SK-N-DZ (cell line): ENCODE data around the gene PVALEF.
"Not testable (repeated sequence)": the region's sequence is repeated elsewhere in the genome, so short reads cannot be mapped to it uniquely, and the experiment has no call there.

Experiments used
- DNase-seq: peaks from one replicate; pipeline ENCODE4 v3.0.0-alpha.2; 2015; ENCODE audit warnings: low spot score

The PVALEF gene

DNA sequence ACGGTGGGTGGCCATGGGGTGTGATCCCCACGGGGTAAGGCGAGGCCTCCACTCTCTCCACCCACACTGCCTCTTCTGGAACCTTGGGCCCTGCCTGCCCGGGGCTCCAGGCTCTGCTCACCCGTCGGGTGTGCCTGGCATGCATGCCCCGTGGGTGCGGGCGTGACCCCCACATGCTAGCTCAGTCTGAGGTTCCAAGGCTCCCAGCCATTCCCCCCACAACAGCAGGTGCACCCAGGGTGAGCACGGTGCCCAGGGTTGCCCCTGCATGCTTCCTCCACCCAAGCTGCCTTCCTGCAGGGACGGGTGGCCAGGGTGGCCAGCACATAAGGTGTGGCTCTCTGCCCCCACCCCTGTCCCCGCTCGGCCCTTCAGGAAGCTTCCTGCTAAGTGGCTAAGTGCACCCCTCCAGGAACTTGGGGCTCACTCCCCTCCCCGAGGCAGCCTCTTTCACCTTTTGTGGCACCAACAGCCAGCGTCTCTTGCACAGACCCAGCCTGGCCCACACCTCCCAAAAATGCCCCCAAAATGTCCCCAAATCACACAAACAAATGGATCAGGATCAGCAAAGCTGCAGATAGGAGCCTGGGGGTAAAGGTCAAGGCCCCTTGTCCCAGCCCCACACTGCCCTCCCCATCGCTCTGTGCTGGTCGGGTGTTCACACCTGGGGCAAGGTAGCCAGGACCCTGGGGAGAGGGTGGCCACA is 21.4 kb upstream of the PVALEF start:
- DNase-seq = no peak

DNA sequence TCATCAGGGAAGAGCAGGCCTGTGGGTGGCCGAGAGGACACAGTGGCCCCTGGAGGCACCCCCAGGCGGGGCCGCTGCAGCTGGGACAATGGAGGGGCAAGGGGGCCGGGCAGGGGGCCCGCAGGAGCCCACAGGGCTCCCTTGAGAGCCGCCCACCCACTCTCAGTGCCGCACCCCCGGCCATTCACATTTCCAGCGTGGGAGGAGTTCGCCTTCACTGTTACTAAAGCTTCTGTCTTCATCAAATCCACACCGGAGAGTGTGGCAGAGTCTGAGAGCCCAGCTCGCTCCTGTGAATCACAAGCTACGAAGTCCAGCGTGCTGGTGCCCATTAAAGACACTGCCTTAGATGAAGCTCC is 20.9 kb upstream of the PVALEF start:
- no peak for DNase-seq

DNA sequence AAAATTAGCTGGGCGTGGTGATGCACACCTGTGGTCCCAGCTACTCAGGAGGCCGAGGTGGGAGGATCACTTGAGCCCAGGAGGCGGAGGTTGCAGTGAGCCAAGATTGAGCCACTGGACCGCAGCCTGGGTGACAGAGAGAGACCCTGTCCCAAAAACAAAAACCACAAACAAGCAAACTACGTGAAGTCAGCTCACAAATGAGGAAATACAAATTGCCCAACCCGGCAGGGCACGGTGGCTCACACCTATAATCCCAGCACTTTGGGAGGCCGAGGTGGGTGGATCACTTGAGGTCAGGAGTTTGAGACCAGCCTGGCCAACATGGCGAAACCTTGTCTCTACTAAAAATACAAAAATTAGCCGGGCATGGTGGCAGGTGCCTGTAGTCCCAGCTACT is 19.1 kb upstream of the PVALEF start:
- DNase-seq = not testable (repeated sequence)

DNA sequence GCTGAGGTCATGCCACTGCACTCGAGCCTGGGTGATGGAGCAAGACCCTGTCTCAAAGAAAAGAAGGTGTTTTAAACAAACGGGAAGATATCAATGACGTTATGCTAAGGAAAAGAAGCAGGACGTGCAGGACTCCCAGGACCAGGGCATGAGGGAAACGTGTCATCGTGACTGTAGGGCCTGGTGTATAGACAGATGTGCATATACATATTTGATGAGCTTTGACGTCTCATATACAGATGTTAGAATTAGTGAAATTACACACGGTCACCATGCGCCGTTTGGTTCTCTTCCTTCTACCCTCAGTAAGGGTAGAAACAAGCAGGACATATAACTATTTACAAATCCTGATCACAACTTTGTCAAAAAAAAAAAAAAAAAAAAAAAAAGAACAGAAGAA is 17.6 kb upstream of the PVALEF start:
- DNase-seq = no peak

DNA sequence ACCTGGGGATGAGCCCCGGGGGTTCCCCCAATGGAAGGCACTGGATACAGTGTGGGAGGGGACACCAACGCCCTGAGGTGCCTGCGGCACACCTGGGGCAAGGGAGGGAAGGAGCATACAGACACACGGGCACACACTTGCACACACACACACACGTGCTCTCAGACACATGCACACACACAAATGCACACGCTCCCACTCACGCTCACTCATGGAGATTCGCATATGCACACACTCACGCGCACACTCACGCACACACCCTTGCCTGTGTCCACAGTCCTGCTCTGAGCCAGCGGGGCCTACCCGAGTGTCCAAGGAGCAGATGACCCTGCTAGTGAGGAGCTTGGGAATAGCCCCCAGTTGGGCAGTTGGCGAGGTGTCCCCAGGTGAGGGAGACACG is 16.7 kb upstream of the PVALEF start:
- no peak for DNase-seq

DNA sequence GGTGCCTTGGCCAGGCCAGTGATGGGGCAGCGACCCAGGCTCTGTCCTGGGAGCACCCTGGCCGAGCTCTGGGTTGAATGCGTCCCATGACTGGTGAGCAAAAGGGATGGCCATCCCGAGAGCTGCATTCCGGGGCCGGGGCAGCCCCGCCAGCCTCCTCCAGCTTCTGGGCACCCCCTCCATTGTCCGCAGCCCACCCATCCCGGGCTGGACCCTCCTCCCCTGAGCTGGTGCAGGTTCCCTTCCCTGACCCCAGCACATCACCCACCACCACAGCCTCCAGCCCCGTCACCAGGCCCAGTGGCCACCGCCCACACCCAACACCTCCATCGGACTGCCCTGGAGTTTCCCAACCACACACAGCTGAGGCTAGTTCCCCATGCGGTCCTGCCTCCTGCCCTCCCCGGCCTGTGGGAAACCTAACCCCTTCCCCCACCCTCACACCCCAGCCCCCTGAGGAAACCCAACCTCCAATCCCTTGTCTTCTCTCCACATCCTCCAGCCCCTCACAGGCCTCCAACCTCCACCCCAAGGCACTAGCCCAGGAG is 16.2 kb upstream of the PVALEF start:
- no peak for DNase-seq

DNA sequence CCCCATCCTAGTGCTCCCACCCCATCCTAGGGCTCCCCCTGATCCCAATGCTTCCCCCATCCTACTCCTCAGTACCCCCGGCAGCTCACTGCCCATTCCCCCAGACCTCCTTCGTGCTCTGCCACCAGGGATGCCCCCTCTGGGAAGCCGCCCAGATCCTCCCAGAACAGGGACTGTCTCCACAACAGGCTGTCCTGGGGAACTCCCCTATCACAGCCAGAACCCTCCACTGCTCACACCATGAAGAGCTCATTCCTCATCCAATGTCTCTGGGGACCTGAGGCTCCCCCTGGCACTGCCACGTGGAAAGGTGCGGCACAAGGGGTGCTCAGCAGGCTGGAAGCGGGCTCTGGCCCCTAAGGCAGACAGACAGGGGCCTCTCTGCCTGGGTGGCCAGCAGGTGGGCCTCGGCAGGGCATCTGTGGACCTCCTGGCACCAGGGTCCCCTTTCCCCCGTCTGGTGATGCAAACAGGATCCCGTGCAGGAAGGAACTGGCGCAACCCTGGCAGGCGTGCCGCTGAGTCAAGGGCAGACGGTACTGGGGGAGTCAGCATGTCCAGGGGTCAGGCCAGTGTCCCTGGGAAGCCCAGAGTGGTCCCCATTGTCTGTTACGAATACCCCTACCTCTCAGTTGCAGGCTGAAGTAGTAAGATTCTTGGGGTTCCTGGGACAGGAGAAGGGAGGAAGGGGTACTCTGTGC is 14.8 kb upstream of the PVALEF start:
- DNase-seq = no peak

DNA sequence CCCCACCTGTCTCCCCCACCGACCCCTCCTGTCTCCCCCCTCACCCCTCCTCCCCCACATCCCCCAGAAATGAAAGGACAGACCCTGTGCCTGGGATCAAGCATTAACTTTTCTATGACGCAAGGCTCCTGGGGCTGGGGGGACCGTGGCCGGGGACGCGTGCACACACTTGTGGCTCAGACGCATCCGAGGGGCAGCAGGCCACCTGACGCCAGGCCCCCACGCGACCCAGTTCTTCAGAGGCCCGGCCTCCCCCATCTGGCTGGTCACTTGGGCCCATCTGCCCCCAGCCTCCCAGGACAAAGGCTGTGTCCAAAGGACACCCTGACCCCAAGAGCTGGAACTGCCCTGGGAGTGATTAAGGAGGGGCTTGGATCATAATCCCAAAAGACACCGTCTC is 14.0 kb upstream of the PVALEF start:
- DNase-seq = no peak

DNA sequence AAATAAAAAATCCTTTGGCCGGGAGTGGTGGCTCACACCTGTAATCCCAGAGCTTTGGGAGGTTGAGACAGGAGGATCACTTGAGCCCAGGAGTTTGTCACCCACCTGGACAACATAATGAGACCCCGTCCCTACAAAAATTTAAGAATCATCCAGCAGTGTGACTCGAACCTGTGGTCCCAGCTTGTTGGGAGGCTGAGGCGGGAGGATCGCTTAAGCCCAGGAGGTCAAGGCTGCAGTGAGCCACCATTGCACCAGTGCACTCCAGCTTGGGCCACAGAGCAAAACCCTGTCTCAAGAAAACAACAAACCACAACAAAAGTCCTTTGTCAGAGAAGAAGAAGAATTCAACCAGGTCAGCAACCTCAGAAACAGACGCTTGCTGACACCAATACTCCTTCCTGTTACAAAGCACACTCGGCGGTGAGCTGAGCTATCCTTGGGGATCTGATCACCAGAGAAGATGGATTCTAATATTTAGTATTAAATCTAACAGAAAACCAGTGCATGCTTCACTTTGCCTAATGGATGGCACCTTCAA is 12.9 kb upstream of the PVALEF start:
- DNase-seq = no peak

DNA sequence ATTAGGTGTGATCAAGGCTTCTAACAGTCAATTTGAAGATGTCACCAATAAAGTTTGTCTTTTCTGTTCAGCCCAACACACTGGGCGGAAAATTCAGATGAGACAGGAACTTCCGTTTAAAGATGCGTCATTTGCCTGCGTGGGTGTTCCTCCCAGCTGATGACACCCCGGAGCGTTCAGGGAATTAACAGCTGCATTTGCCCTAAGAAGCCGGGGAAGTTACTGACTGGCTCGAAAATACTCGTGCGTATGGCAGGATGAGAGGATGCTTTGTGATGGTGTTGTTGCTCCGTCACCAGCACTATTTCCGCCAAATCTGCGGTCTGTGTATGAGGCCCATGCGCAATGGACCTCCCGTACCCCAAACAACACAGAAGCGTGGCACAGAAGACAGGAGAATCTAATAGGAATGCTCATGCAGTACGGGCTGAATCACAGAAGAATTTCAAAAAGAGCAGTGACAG is 11.9 kb upstream of the PVALEF start:
- no peak for DNase-seq

DNA sequence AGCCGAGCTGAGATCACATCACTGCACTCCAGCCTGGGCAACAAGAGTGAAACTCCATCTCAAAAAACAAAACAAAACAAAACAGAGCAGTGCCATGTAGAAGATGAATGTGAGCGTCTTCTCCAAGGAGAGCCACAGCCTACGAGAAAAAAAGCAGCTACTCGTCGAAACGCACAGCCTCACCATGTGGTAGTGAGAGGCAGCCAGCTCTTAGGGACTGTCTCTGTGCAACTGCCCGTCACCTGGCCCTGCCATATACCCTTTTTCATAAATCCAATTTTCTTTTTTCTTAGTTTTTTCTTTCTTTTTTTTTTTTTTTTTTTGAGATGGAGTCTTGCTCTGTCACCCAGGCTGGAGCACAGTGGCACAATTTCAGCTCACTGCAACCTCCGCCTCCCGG is 11.3 kb upstream of the PVALEF start:
- DNase-seq = not testable (repeated sequence)

DNA sequence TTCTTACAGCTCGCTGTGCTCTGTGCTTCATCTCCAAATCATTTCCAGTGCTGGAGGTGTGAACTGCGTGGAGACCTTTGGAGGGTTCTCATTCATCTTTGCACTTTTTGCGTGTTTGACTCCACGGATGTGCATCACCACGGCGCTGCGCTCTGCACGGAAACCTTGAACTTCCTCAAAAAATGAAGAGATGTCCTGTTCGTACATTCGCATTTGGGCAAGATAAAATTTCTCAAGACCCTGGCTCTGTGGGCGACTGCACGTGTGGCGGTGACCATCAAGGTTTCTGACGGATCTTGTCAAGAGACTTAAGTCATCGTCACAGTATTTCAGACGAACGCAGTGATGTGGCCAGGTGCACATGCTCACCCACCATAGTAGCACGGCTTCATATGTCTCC is 10.3 kb upstream of the PVALEF start:
- DNase-seq = no peak

DNA sequence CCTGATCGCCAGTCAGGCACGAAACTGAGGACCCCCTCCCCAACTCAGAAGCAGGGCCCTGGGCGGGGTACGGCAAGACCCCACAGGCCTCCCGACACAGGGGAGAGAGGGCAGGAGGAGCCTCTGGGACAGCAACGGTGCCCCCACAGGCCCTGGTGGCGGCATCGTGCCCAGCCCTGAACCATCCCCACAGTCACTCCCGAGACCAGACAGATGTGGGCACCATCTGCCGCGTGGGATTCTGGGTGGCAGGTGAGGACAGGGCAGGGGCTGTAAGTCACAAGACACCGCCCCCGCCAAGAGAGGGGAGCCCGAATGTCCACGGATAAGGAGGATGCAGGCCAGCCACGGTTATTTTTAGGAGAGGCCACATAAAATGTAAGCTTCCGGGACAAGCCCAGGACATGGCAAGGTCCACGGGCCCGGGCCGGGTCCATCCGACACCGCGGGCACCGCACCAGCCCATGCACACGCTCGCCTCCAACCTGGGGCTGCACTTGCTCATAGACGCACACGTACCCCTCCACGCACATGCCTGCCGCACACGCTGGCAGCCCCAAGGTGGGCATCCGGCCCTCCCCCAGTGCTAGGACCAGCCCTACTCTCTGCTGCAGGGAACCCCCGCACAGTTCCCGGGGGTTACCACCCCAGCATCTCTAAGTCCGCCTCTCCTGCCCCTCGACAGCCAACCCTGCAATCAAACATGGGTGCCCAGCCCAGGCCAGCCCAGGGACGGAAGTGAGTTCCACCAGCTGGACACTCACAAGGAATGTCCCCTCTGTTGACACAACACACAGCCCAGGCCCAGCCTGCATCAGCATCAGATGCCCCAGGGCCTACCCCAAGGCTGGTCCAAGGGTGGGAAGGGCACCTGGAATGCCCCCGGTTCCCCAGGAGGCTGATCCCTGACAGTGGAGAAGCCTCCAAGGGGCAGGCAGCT is 8.2 kb upstream of the PVALEF start:
- no peak for DNase-seq

DNA sequence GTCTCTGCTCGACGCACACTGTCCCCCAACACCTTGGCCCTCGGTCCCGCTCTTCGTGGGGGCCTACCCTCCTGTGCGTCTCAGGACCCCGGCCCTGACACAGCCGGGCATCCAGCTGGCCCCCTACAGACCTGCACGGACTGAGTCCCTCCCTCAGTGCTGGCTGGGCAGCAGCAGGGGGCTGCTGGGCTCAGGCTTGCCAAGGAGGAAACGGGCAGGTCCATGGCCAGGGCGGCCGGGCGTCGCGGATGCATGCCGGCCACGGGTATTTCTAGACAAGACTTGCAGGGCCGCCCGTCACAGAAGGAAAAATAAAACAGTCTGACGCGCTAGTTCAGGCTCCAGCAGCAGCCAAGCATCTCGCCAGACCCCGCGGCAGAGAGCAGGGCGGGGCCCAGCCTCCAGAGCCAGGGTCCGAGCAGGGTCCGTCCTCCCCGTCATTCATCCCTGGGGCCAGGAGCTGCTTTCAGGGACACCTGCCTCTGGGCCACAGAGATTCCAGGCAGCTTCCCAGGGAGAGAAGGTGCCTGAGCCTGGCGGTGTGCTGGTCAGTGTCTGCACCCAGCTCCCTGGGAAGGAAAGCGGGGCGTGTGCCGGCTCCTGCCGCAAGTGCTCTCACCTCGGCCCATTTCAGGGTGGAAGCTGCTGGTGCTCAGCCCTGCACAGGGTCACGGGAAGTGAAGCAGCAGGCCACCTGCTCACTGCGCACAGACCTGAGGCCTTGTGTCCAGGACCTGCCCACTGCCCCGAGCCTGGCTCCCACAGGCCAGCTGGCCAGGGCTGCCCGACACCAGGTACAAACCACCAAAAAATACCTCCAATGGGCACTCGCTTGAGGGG is 7.2 kb upstream of the PVALEF start:
- DNase-seq = no peak

DNA sequence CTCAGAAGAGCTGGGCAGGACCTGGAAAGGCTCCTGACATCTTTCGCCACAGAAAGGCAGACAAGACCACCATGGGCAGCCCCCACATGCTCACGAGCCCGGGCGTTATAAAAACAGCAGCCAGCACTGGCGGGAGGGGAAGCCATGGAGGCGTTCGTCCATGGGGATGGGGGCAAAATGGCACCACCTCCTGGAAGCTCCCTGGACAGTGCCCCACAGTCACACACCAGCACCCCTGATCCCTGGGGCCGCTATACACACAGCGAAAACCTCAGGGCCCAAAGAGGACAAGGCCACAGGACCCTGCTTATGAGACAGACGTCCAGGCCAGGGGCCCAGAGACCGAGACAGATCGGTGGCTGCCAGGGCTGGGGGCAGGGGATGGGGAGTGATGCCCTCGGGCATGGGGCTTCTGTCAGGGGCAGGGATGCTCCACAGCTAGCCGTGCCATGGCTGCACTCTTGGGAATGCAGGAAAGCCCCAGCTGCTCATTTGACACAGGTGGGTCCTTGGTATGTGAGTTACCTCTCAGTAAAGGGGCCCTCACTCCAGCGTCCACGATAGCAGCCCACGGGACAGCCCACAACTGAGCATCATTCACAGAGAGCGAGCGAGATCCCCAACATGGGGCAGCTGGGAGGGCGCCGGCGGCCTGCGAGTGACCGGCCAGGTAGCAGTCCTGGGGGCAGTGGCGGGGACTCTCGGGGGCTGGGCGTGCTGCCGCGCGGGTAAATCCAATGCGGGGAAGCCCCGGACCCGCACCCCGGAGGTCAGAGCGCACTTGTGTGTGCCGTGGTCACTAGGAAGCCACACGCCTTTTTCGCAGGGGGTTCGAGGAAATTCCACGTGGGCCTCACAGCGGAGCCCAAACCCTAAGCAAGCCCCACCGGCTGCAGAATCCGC is 6.4 kb upstream of the PVALEF start:
- DNase-seq = no peak

DNA sequence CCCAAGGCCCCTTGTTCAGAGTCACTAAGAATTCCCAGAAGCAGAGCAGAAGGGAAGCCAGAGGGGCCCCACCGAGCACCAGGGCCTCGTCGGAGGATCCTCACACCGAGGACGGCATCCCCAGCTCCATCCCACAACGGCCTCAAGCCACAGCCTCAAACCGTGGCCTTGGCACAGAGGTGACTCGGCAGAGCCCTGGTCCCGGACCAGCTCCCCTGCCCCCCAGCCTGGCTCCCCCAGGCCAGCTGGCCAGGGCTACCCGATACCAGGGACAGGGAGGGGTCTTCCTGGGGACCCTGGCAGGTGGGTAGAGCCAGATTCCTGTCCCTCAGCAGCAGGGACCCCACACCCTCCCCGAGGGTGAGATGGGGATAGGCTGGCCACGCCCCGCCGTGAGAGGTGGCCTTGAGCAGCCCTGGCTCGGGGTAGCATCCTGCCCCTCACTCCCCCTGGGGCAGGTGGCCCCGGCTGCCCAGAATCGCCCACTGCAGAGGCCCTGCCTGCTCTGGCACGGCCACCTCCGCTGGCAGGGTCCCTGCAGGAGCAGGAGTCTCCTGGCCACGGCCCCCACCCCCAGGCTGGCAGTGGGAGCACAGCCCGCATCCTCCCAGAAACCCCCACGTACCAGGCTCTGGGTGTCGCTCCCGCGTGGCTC is 5.6 kb upstream of the PVALEF start:
- DNase-seq = no peak

DNA sequence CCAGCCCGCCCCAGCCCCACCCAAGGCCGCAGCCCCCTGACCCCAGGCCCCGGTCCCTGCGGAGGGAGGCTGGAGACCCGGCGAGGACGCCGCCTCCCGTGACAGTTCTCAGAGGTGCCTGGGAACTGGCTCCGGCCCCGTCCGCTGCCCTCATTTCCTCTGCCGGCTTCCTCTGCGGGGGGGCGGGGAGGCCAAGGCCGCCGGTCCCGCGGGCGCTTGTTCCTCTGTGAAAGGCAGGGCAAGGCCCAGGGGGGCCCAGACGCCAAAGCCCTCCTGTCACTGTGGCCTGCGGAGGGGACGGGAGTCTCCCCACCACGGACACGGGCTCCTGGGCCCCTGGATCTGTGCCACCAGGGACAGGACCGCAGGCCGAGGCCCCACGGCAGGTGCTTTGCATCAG is 5.0 kb upstream of the PVALEF start:
- no peak for DNase-seq

DNA sequence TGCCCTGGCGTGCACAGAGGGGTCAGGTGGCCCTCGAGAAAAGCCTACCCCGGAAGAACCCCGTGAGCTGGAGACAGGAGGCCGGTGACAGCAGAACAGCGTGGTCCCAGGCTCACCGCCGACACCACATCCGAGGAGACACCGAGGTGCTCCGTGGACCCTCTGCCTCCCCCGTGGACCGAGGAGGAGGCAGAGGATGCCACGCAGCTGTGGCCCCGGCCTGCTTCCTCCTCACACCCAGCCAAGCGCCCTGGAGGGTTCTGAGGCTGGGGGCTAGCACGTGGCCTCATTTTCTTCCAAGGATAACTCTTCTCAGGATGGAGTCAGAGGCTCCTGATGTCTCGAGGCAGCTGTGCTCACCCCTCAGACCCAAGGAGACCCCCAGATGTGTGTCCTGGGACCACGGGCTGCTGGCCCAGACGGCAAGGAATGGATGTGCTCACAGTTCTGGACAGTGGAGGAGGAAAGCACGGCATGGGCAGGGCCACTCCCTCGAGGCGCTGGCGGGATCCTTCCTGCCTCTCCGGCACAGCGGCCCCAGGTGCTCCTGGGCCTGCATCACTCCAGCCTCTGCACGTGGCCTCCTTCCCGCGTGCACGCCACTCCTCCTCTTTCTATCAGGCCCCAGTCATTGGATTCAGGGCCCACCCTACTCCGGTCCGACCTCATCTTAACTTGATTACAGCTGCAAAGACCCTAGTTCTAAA is 4.4 kb upstream of the PVALEF start:
- DNase-seq = no peak

DNA sequence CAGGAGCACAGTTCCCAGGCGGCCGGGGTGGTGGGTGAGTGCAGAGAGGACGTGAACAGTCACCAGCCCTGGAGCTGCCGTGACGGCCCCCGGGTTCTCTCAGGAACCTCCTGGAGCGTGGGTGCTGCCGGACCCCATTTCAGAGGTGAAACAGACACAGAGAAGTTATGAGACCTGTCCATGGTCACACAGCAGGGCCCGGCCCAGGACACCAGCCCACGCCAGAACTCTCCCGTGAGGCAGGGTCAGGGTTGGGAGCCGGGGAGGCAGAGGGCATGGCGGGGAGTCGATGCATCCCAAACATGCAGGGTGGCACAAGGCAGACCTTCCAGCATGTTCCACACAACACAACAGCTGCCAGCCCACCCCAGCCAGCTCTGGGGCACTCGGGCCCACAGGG is 3.8 kb upstream of the PVALEF start:
- DNase-seq = no peak
